ENCODE measurements around the gene TSR3. TPM values are rescaled to one million over a fixed set of nuclear protein-coding genes. Genes with fewer than 3 reads are reported as not detected.

TSR3 gene
- total and polyA plus RNA-seq, 4 donors: 20.3 to 29.9 (median 28.9) TPM

DNA sequence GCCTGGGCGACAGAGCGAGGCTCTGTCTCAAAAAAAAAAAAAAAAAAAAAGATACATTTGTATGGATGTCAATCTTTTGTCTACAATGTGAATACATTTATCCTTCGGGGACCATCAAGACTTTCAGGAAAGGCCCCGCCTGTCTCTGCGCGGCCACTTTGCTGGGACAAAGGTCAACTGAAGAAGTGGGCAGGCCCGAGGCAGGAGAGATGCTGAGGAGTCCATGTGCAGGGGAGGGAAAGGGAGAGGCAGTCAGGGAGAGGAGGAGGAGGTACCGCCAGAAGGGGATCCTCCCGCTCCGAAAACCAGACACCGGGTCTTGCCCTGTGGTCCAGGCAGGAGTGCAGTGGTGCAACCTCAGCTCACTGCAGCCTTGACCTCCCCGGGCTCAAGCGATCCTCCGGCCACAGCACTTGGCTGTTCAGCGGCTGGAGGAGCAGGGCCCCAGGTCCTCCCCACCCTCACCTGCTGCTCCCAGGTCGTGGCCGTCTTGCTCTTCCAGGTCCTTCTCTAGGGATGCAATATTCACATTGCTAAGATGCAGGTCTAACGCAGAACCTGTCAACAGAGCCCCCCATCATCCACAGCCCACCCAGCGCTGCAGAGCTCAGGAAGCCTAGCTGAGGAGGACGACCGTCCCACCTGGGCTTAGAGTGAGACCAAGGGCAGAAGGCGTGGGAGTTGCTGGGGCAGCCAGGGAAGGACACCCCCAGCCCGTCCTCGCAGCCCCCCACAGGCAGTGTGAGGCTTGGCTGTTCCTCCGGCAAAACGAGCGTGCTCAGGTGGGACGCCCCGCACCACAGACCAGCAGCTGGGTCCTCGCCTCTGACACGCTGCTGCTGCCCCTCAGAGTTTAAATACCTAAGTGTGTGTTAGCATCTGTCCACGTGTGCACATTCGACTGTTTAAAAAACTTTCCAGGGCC, 19.6 kb upstream of the TSR3 start:
- Histone ChIP-seq H3K9ac (ENCODE audit: low read depth in 1 of 2, low read length in 2 of 2) (no peak overlapping the region), H3K4me3 (ENCODE audit: low read depth in 1 of 3, low read length in 3 of 3) (no peak overlapping the region), H3K9me3 (ENCODE audit: control insufficient read depth in 4 of 4, low read length in 3 of 4) (no peaks in the 10 kb centered on the region), H3K4me1 (ENCODE audit: control insufficient read depth in 4 of 4, insufficient read depth in 4 of 4, low read length in 3 of 4) (no peaks in the 10 kb centered on the region), H3K27ac (ENCODE audit: low read depth in 1 of 2, low read length in 2 of 2) (no peak overlapping the region), H3K36me3 (ENCODE audit: control insufficient read depth in 4 of 4, insufficient read depth in 3 of 4, low read depth in 1 of 4, low read length in 3 of 4) (peaks cover 0 to 35% (median 8%) of the 10 kb centered on the region in 4 donors), H3K27me3 (ENCODE audit: control insufficient read depth in 4 of 4, insufficient read depth in 4 of 4, low read length in 3 of 4) (no peaks in the 10 kb centered on the region)
- no peak for DNase-seq (ENCODE audit: low spot score)
- 95% methylated on average over 33 of the region's 33 CpGs for WGBS
- TF ChIP-seq HNF4G (IDR thresholded peaks at IDR 0.05): no peak
- TF ChIP-seq, protein P1, sequence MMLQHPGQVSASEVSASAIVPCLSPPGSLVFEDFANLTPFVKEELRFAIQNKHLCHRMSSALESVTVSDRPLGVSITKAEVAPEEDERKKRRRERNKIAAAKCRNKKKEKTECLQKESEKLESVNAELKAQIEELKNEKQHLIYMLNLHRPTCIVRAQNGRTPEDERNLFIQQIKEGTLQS (IDR thresholded peaks at IDR 0.05): no peak
- no peak for TF ChIP-seq HNF4A (conservative IDR thresholded peaks at IDR 0.05)
- TF ChIP-seq SP1 (IDR thresholded peaks at IDR 0.05): no peak
- no peak for TF ChIP-seq EGR1 (IDR thresholded peaks at IDR 0.05; ENCODE audit: low read depth in 2 of 2)
- no peak for TF ChIP-seq REST (IDR thresholded peaks at IDR 0.05)
- TF ChIP-seq FOXA1 (IDR thresholded peaks at IDR 0.05): no peak
- TF ChIP-seq YY1 (IDR thresholded peaks at IDR 0.05): no peak
- TF ChIP-seq ZBTB33 (IDR thresholded peaks at IDR 0.05): no peak
- no peak for TF ChIP-seq FOXA2 (IDR thresholded peaks at IDR 0.05)
- no peak for TF ChIP-seq GABPA (IDR thresholded peaks at IDR 0.05 in 1 of 2, conservative IDR thresholded peaks at IDR 0.05 in 1 of 2)
- no peak for TF ChIP-seq NR2F2 (IDR thresholded peaks at IDR 0.05)
- TF ChIP-seq, protein P2, sequence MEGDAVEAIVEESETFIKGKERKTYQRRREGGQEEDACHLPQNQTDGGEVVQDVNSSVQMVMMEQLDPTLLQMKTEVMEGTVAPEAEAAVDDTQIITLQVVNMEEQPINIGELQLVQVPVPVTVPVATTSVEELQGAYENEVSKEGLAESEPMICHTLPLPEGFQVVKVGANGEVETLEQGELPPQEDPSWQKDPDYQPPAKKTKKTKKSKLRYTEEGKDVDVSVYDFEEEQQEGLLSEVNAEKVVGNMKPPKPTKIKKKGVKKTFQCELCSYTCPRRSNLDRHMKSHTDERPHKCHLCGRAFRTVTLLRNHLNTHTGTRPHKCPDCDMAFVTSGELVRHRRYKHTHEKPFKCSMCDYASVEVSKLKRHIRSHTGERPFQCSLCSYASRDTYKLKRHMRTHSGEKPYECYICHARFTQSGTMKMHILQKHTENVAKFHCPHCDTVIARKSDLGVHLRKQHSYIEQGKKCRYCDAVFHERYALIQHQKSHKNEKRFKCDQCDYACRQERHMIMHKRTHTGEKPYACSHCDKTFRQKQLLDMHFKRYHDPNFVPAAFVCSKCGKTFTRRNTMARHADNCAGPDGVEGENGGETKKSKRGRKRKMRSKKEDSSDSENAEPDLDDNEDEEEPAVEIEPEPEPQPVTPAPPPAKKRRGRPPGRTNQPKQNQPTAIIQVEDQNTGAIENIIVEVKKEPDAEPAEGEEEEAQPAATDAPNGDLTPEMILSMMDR (IDR thresholded peaks at IDR 0.05; ENCODE audit: low read depth, low read length, missing input control): no peak
- TF ChIP-seq RXRA (IDR thresholded peaks at IDR 0.05): no peak
- no peak for TF ChIP-seq JUND (IDR thresholded peaks at IDR 0.05)
- TF ChIP-seq RAD21 (IDR thresholded peaks at IDR 0.05): no peak
- no peak for TF ChIP-seq TAF1 (conservative IDR thresholded peaks at IDR 0.05)
- TF ChIP-seq MAX (IDR thresholded peaks at IDR 0.05): no peak

Data from liver (tissue), 9 donors.